T-cell (primary cell): ENCODE measurements around the gene ISCU. TPM values are rescaled to one million over a fixed set of nuclear protein-coding genes. Genes with fewer than 3 reads are reported as not detected.

Source experiments
- ATAC-seq, 4 experiments: fragments of 200-7000 bp in 3 of 4; fragments of 150-1000 bp in 1 of 4; cut with Tn5 transposase; replicated peaks in 1 of 4; 1 replicate in 3 of 4; 2 replicates in 1 of 4; pipeline ENCODE4 v1.10.0; 2021; ENCODE audit warnings: moderate library complexity in 3 of 4, mild to moderate bottlenecking in 2 of 4, moderate number of reproducible peaks in 1 of 4
- CTCF ChIA-PET, 2 donors: fragments of 300-600 bp; sonication (Branson Sonifier 250); formaldehyde crosslinking; loops; one replicate each; lab custom pipeline; 2022; ENCODE audit warnings: antibody characterized with exemption in 2 of 2; lab: Charles Lee
- POLR2A ChIA-PET, 2 donors: fragments of 300-600 bp; sonication (Branson Sonifier 250); formaldehyde crosslinking; loops; one replicate each; lab custom pipeline; 2022; ENCODE audit warnings: antibody characterized with exemption in 2 of 2; lab: Charles Lee
- DNase-seq, 35 experiments: peaks; one replicate each; pipeline versions ENCODE4 v3.0.0 to v3.0.0-alpha.2; 2013 to 2023
- H3K27ac ChIP-seq: one replicate; pipeline ENCODE4 v1.5.1; 2013; ENCODE audit warnings: low read length
- H3K27me3 ChIP-seq, 2 experiments: replicated peaks in 1 of 2; 1 replicate in 1 of 2; 2 replicates in 1 of 2; pipeline versions ENCODE4 v1.6.1 to v1.7.0; 2013; ENCODE audit warnings: low read length in 1 of 2, mixed read lengths in 1 of 2; ENCODE audit not compliant: control insufficient read depth in 2 of 2, insufficient read depth in 2 of 2; ENCODE audit errors: extremely low read depth in 1 of 2
- H3K36me3 ChIP-seq, 2 donors: 1 replicate in 1 of 2; 2 replicates in 1 of 2; pipeline versions ENCODE4 v1.6.1 to v1.7.0; 2013; ENCODE audit warnings: low read length in 1 of 2; ENCODE audit not compliant: control insufficient read depth in 2 of 2, insufficient read depth in 1 of 2; ENCODE audit errors: extremely low read depth in 1 of 2
- H3K4me1 ChIP-seq, 2 experiments: 1 replicate in 1 of 2; 2 replicates in 1 of 2; pipeline versions ENCODE4 v1.6.1 to v1.7.0; 2013; ENCODE audit warnings: low read length in 2 of 2, mixed read lengths in 1 of 2; ENCODE audit not compliant: insufficient read depth in 2 of 2, control insufficient read depth in 1 of 2; ENCODE audit errors: extremely low read depth in 1 of 2
- H3K4me3 ChIP-seq, 2 donors: 1 replicate in 1 of 2; 2 replicates in 1 of 2; pipeline versions ENCODE4 v1.5.1 to v1.7.0; 2013; ENCODE audit warnings: mild to moderate bottlenecking in 2 of 2, low read length in 1 of 2, moderate library complexity in 1 of 2; ENCODE audit not compliant: control insufficient read depth in 1 of 2; ENCODE audit errors: extremely low read depth in 1 of 2
- H3K9me3 ChIP-seq: 2 replicates; pipeline ENCODE4 v1.7.0; 2013
- H3K27ac Mint-ChIP-seq, 2 donors: one replicate each; pipeline ENCODE4 v1.8.0; 2020 to 2021; ENCODE audit warnings: mild to moderate bottlenecking in 2 of 2, mixed read lengths in 2 of 2
- H3K27me3 Mint-ChIP-seq, 2 donors: one replicate each; pipeline ENCODE4 v1.8.0; 2021 to 2022; ENCODE audit warnings: mixed read lengths in 2 of 2
- H3K36me3 Mint-ChIP-seq: one replicate; pipeline ENCODE4 v1.8.0; 2021; ENCODE audit warnings: mixed read lengths
- H3K4me1 Mint-ChIP-seq, 3 donors: one replicate each; pipeline ENCODE4 v1.8.0; 2020 to 2022; ENCODE audit warnings: mixed read lengths in 3 of 3, mild to moderate bottlenecking in 1 of 3
- H3K4me3 Mint-ChIP-seq, 3 donors: one replicate each; pipeline ENCODE4 v1.8.0; 2020 to 2022; ENCODE audit warnings: mild to moderate bottlenecking in 3 of 3, mixed read lengths in 3 of 3, moderate library complexity in 3 of 3
- H3K9me3 Mint-ChIP-seq, 3 donors: one replicate each; pipeline ENCODE4 v1.8.0; 2020 to 2022; ENCODE audit warnings: mixed read lengths in 3 of 3
- WGBS: methylation state at CpG from one replicate; pipeline ENCODE4 v1.1.5; 2013; ENCODE audit warnings: missing lambda C conversion rate; ENCODE audit not compliant: insufficient coverage; 5-methylcytosine and 5-hydroxymethylcytosine counted together
- total RNA-seq, 35 experiments: library from RNA in 6 of 35; stranded (reverse) in 6 of 35; fragments of 120-200 nt in 1 of 35; gene quantifications; one replicate each; pipeline versions ENCODE4 v1.2.1 to v1.2.4 and lab custom pipeline; 2013 to 2026

ISCU gene
- total RNA-seq: 100 to 1,000 TPM; 108 to 190 (median 130) TPM
- total RNA-seq (2013): 175 TPM
- total RNA-seq (lab: John Stamatoyannopoulos, UW): 54.2 to 195 (median 136) reads per million in 29 experiments

DNA sequence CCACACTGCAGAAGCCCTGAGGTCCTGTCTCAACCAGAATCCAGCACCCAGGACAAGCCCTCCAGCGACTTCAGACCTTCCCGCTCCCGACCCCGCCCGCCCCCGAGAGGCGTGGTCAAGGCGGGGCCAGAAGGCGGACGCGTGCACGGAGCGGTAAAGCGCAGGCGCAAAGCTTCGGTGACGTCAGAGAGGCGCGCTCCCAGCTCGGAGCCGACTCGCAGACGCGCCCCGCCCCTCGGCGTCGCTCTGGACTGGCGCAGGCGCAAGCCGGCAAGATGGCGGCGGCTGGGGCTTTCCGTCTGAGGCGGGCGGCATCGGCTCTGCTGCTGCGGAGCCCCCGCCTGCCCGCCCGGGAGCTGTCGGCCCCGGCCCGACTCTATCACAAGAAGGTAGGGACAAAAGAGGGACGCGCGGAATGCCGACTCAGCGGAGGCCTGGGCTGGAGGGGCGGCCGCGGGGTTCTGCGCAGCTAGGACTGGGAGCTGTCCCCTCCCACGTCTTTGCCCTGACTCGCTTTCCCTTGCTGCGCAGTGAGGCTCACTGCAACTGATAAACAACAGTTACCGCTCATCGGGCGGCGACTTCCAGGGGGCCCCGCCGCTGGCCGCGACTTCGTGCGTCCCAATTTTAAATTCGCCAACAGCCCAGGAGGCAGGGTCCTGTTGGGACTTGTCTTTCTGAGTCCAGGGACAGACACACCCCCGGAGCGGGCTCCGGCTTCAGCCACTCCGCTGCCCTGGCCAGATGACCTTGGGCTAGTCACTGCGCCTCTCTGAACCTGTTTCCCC lies at the start of gene ISCU:
ISCU (plus strand) TSS at position 249 of the 788 bp plus-strand sequence; CDS start at position 276, 27 bp downstream.
- H3K27me3 ChIP-seq: no peaks in the 10 kb centered on the region
- POLR2A ChIA-PET: interaction anchor here (0.6 to 1.7 kb wide), 5 partner anchors 30 to 71 kb away, joined by 3 to 6 read pairs (median 3); partner anchors contain the start of gene SELPLG (in 1 of the 2)
- peaks cover 0 to 42% of the 10 kb centered on the region in 2 donors for H3K36me3 ChIP-seq
- peak within 1 kb of the TSS; percentile 98 for H3K27ac ChIP-seq
- CTCF ChIA-PET: interaction anchor here (0.6 to 11.9 kb wide), 9 partner anchors 47 to 530 kb away, joined by 3 to 140 read pairs (median 4); partner anchors contain the start of genes ALKBH2 (in 1 of the 2) and FICD (in 1 of the 2)
- peak within 1 kb of the TSS; percentile 96 for H3K4me3 ChIP-seq
- DNase-seq: peak; percentile 96 to 100 (median 99)
- ATAC-seq: peak; percentile 72 to 81 (median 73)
- peaks cover 33 to 59% of the 10 kb centered on the region in 2 experiments for H3K4me1 ChIP-seq
- H3K36me3 Mint-ChIP-seq: peaks cover 20% of the 10 kb centered on the region
- WGBS: 0% methylated on average over 71 of the region's 72 CpGs
- H3K27me3 Mint-ChIP-seq: no peaks in the 10 kb centered on the region
- H3K9me3 Mint-ChIP-seq: no peaks in the 10 kb centered on the region
- H3K27ac Mint-ChIP-seq: peak within 1 kb of the TSS; percentile 99 to 100
- H3K9me3 ChIP-seq: no peaks in the 10 kb centered on the region
- H3K4me3 Mint-ChIP-seq: peak within 1 kb of the TSS; percentile 98 to 100 (median 100)
- H3K4me1 Mint-ChIP-seq: peaks cover 47 to 74% (median 69%) of the 10 kb centered on the region in 3 donors

DNA sequence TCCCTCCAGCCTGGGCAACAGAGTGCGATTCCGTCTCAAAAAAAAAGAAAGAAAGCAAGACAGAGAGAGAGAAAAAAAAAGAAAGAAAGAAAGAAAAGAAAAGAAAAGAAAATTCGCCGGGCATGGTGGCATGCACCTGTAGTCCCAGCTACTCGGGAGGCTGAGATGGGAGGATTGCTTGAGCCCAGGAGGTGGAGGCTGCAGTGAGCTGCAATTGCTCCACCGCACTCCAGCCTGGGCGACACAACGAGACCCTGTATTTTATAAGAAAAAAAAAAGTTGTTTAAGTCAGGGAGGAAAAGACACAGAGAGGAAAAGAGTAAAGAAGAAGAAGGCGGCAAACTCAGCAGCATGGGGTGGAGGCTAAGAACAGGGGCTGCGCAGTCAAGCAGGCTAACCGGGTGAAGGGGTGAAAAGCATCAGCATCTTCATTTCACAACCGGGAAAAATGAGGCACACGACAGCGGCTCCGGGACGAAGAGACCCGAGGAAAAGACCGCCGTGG lies 47.9 kb upstream of the ISCU start:
- H3K4me1 ChIP-seq: peaks cover 5 to 33% of the 10 kb centered on the region in 2 experiments
- peak in 3 of 4 experiments; percentile 15 to 36 (median 31) for ATAC-seq
- POLR2A ChIA-PET: interaction anchor here in 1 of 2 donors (0.6 kb wide), 1 partner anchor 17 kb away, joined by 3 read pairs; no protein-coding TSS in a partner anchor
- Mint-ChIP-seq H3K9me3 (no peaks in the 10 kb centered on the region), H3K27me3 (no peaks in the 10 kb centered on the region), H3K4me1 (peaks cover 28 to 43% (median 37%) of the 10 kb centered on the region in 3 donors), H3K4me3 (peak overlapping the region; percentile 89 to 96 (median 95)), H3K36me3 (peaks cover 6% of the 10 kb centered on the region), H3K27ac (peak overlapping the region; percentile 74 to 91)
- H3K36me3 ChIP-seq: peaks cover 8 to 22% of the 10 kb centered on the region in 2 donors
- H3K27me3 ChIP-seq: no peaks in the 10 kb centered on the region
- 30% methylated on average over 19 of the region's 19 CpGs for WGBS
- H3K4me3 ChIP-seq: peak overlapping the region; percentile 78 to 96
- DNase-seq: no peak
- no peaks in the 10 kb centered on the region for H3K9me3 ChIP-seq
- no peak overlapping the region for H3K27ac ChIP-seq
- CTCF ChIA-PET: interaction anchor here in 1 of 2 donors (0.7 kb wide), 1 partner anchor 288 kb away, joined by 3 read pairs; no protein-coding TSS in a partner anchor

DNA sequence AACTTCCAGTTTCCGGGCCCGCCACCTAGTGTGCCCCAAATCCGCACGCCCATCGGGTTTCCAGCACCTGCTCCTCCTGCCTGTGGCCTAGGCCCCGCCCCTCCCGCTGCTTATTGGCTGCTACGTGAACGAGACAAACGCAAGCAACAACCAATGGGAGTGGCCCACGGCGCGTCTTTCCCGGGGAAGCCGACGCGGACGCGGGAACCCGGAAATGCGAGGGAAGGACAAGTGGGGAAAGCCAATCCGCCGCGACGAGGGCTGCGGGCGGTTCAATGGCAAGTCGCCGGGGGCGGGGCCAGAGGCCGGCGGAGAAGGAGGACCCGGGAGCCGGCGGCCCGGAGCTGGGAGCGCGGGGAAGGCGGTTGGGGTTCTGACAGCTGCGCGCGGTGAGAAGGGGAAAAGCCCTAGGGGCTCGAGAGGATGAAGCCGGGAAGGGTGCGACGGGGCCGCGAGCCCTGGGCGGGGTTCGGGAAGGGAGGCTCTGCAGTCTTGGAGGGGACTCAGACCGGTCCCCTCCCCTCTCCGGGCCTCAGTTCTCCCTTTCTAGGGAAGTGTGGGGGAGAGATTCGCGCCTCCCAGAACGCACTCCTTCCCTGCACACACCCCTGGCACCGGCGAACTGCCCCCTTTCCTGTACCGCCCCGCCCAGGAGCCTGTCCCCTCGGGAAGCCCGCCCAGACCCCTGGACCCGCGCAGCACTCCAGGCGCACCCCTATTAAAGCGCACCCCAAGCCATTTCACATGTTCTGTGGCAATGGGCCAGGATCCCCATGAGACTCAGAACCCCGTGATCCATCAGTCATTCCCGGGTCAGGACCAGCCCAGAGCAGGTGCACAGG lies 47.2 kb upstream of the ISCU start, which contains the start of gene FICD:
FICD (plus strand) TSS at position 305 of the 842 bp plus-strand sequence. CDS start 1,696 bp downstream, outside the sequence.
- under 1% methylated on average over 53 of the region's 67 CpGs for WGBS
- Histone ChIP-seq H3K4me1 (peaks cover 5 to 33% of the 10 kb centered on the region in 2 experiments), H3K27me3 (no peaks in the 10 kb centered on the region), H3K4me3 (peak within 1 kb of the TSS; percentile 78 to 96), H3K36me3 (peaks cover 14 to 29% of the 10 kb centered on the region in 2 donors), H3K9me3 (no peaks in the 10 kb centered on the region), H3K27ac (peak within 1 kb of the TSS; percentile 61)
- peaks cover 11% of the 10 kb centered on the region for H3K36me3 Mint-ChIP-seq
- H3K9me3 Mint-ChIP-seq: no peaks in the 10 kb centered on the region
- DNase-seq: peak; percentile 96 to 100 (median 99)
- H3K27me3 Mint-ChIP-seq: no peaks in the 10 kb centered on the region
- CTCF ChIA-PET: interaction anchor here (0.7 to 1.0 kb wide), 2 partner anchors 46 to 287 kb away, joined by 3 read pairs; partner anchors contain the start of gene SART3 (in 1 of the 2)
- ATAC-seq: peak; percentile 93 to 95 (median 94)
- H3K4me3 Mint-ChIP-seq: peak within 1 kb of the TSS; percentile 89 to 96 (median 95)
- H3K4me1 Mint-ChIP-seq: peaks cover 28 to 43% (median 40%) of the 10 kb centered on the region in 3 donors
- peak within 1 kb of the TSS; percentile 90 to 91 for H3K27ac Mint-ChIP-seq
- POLR2A ChIA-PET: no interaction called here

DNA sequence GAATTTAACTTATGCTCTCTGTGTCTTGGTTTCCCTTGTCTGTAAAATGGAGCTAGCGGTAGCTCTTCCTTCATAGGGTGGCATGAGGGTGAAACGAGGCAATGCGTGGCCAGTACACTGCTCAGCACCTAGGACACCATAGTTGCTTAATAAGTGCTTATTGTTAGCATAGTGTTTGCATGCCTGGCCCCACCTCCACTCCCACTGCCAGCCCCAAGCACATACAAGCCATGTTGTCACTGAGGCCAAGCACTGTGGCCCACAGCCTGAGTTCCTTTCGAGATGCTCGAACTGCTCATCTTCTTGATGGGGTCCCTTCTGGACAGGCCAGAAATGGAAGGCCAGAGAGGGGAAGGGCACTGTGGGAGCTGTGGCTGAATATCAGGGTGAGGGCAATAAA lies 46.5 kb upstream of the ISCU start:
- H3K36me3 Mint-ChIP-seq: peaks cover 18% of the 10 kb centered on the region
- H3K27ac Mint-ChIP-seq: peak overlapping the region; percentile 76 to 90
- no peaks in the 10 kb centered on the region for H3K9me3 ChIP-seq
- ChIA-PET POLR2A (interaction anchor here in 1 of 2 donors (0.5 kb wide), 2 partner anchors 24 to 124 kb away, joined by 3 to 15 read pairs; no protein-coding TSS in a partner anchor), CTCF (interaction anchor here (0.6 to 1.0 kb wide), 2 partner anchors 18 to 45 kb away, joined by 3 read pairs; partner anchors contain the start of gene SART3 (in 1 of the 2))
- H3K4me1 ChIP-seq: peaks cover 5 to 33% of the 10 kb centered on the region in 2 experiments
- H3K27me3 ChIP-seq: no peaks in the 10 kb centered on the region
- H3K4me3 ChIP-seq: peak overlapping the region; percentile 78 to 96
- no peaks in the 10 kb centered on the region for H3K9me3 Mint-ChIP-seq
- peaks cover 30 to 43% (median 40%) of the 10 kb centered on the region in 3 donors for H3K4me1 Mint-ChIP-seq
- peaks cover 14 to 36% of the 10 kb centered on the region in 2 donors for H3K36me3 ChIP-seq
- DNase-seq (no peak), ATAC-seq (no peak)
- WGBS: 100% methylated on average over 2 of the region's 5 CpGs
- no peaks in the 10 kb centered on the region for H3K27me3 Mint-ChIP-seq
- H3K4me3 Mint-ChIP-seq: peak overlapping the region; percentile 89 to 96 (median 95)
- peak overlapping the region; percentile 61 for H3K27ac ChIP-seq

DNA sequence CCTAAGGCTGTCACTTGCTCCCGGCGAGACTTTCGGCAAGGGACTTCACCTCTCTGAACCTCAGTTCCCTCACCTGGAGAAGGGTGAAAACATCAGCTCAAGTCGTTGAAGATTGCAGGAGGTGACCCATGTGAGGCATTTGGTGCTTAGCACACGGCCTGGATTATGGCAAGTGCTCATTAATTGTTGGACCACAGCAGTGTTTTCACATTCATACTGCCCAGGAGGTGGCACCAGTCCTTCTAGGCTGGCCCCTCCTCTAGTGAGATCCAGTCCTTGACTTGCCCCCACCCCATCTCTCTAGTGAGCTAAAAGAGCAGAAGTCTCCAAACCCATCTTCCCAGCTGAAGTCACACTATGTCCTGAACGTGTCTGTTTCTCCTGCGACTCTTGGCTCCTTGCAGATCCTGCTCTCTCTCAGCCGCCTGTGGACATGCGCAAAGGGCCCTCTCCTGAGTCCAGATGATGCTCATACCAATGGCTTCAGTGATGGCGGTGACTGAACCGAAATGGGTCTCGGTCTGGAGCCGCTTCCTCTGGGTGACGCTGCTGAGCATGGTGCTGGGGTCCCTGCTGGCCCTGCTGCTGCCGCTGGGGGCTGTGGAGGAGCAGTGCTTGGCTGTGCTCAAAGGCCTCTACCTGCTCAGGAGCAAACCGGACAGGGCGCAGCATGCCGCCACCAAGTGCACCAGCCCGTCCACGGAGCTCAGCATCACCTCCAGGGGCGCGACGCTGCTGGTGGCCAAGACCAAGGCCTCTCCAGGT lies 45.7 kb upstream of the ISCU start:
- H3K4me1 ChIP-seq: peaks cover 5 to 30% of the 10 kb centered on the region in 2 experiments
- ChIA-PET CTCF (interaction anchor here (0.6 kb wide), 2 partner anchors 19 to 518 kb away, joined by 3 read pairs; no protein-coding TSS in a partner anchor), POLR2A (interaction anchor here (0.5 to 0.6 kb wide), 3 partner anchors 8 to 124 kb away, joined by 3 to 15 read pairs (median 4); no protein-coding TSS in a partner anchor)
- no peaks in the 10 kb centered on the region for H3K9me3 ChIP-seq
- H3K27ac ChIP-seq: peak overlapping the region; percentile 61
- no peak for ATAC-seq
- Mint-ChIP-seq H3K36me3 (peaks cover 22% of the 10 kb centered on the region), H3K4me3 (peak overlapping the region; percentile 89 to 96 (median 95)), H3K9me3 (no peaks in the 10 kb centered on the region), H3K4me1 (peaks cover 26 to 40% (median 36%) of the 10 kb centered on the region in 3 donors), H3K27ac (peak overlapping the region; percentile 76 to 90), H3K27me3 (no peaks in the 10 kb centered on the region)
- DNase-seq: no peak
- 94% methylated on average over 20 of the region's 23 CpGs for WGBS
- H3K27me3 ChIP-seq: no peaks in the 10 kb centered on the region
- no peak overlapping the region for H3K4me3 ChIP-seq
- peaks cover 14 to 44% of the 10 kb centered on the region in 2 donors for H3K36me3 ChIP-seq
